GM12801 (cell line): ENCODE results near the gene SH2D5.

Experiments used
- TF ChIP-seq, protein P1 (sequence below): IDR thresholded peaks from one replicate; pipeline ENCODE4 v1.5.1; 2011; ENCODE audit warnings: control low read depth; ENCODE audit not compliant: insufficient read length; ENCODE audit errors: extremely low read depth

SH2D5 gene

DNA sequence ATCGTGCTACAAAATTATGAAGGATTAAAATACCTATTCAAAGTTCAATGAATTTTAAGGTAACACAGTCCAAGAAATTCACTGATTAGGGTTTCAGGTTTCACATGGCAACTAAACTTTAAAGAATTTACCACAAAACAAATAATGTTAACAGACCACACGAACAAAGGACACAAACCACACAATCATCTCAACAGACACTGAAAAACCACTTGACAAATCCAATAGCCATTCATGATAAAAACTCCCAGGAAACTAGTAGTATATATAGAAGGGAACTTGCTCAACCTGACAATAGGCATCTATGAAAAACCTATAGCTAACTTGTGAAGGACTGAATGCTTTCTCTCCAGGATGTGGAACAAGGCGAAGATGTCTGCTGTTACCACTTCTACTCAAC lies 21.1 kb upstream of the SH2D5 start:
- TF ChIP-seq, protein P1, sequence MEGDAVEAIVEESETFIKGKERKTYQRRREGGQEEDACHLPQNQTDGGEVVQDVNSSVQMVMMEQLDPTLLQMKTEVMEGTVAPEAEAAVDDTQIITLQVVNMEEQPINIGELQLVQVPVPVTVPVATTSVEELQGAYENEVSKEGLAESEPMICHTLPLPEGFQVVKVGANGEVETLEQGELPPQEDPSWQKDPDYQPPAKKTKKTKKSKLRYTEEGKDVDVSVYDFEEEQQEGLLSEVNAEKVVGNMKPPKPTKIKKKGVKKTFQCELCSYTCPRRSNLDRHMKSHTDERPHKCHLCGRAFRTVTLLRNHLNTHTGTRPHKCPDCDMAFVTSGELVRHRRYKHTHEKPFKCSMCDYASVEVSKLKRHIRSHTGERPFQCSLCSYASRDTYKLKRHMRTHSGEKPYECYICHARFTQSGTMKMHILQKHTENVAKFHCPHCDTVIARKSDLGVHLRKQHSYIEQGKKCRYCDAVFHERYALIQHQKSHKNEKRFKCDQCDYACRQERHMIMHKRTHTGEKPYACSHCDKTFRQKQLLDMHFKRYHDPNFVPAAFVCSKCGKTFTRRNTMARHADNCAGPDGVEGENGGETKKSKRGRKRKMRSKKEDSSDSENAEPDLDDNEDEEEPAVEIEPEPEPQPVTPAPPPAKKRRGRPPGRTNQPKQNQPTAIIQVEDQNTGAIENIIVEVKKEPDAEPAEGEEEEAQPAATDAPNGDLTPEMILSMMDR: no peak

DNA sequence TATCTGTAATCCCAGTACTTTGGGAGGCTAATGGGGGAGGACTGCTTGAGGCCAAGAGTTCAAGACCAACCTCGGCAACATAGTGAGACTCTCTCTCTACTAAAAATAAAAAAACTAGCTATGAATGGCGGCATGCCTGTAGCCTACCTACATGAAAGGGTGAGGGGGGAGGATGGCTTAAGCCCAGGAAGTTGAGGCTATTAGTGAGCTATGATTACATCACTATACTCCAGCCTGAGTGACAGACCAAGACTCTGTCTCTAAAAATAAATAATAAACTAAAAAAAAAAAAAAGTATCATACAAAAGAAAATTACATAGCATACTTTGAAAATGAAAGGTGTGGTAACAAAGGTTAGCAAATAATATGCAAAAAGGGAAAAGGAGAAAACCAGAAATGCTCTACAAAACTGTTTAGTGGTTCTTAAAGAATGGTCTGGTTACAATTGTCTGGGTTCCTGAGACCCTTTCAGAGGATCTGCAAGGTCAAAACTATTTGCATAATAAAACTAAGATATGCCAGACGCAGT lies 19.0 kb upstream of the SH2D5 start:
- TF ChIP-seq, protein P1: no peak

DNA sequence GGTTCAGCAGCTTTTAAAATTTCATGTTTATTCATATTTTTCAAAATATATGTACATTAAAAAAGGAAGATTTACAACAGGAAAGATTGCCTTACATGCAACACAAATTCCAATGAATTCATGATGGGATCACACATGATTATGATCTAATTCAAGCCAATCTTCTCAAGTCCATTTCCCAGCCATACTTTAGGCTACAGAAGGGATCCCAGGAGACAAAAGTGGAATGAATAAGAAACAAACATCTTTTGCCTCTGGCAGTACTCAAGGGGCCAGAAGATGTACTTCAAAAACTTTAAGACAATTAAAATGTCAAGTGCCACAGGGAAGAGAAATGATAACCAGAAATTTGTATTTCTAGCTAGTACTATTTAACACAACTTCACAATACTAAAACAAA lies 10.2 kb upstream of the SH2D5 start:
- TF ChIP-seq, protein P1: no peak

DNA sequence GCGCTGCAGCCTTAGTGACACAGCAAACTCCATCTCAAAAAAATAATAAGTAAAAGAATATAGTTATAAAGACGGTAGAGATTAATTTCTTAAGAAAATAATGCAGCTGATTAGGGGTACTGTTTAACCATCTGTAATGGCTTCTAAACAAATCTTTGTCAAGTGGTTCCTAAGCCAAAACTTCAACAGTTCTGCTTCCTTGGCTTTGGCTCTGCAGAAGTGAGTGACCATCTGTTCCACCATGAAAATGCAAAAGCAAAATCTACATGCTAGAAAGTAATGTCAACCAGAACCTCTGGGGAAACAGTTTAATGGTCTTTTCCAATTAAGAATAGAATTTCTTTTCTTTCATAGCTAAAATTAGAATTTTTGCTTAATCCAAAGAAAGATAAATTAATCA lies 8.3 kb upstream of the SH2D5 start:
- TF ChIP-seq, protein P1: no peak

DNA sequence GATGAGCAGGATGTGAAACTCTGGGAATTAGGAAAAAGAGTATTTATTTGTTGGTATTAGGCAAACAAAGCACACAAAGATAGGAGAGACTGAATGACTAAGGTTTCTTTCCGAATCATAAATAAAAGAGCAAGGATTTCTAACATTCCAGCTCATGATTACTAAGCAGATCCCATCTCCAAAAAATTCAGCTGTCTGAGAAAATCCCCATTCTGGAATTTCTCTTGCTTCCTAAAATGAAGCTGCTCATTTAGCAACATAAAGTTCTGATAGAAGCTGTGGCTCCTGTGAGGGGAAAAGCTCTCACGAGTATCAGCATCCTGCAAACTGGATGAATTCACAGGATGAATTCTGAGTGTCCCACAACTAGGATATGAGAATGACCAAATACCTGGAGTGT lies 6.7 kb upstream of the SH2D5 start:
- TF ChIP-seq, protein P1: no peak

DNA sequence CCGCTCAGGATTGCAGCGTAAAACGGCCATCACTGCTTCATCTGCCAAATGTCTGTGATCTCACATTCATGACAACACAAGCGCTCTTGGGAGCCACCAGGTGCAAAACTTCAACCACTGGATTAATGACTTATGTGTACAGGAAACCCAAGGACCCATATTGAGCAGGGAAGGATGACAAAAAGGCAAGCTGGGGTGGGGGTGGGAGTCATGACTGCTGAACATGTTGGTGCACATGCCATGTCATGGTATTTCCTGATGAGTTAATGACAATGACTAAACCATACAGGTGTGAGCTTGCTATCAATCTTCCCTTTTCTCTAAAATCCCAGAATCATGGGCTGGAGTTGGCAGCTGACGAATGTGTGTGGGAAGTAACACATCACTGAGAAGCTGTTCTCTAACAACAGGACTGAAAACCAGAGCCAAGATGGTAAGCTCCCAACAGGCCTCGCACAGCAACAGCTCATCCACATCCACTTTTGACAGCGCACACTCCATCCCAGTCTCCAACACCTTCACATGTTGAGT lies 3.1 kb upstream of the SH2D5 start:
- TF ChIP-seq, protein P1: no peak

DNA sequence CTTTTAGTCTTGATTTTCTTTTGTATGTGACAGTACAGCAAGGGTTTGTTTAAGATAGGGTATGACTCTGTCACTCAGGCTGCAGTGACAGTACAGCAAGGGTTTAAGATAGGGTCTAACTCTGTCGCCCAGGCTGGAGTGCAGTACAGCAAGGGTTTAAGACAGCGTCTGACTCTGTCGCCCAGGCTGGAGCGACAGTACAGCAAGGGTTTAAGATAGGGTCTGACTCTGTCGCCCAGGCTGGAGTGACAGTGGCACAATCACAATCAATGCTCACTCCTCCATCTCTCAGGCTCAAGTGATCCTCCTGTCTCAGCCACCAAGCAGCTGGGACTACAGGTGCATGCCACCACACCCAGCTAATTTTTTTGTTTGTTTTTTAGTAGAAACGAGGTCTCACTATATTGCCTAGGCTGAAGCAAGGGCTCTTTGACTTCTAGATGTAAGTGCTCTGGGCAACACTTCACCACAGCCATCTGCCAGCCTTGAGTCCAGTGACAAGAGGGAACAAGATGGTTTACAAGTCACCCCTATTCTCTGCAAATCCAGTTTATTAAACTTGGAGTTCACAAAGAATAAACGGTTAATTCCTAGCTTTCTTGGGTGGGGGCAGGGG lies 965 bp upstream of the SH2D5 start:
- TF ChIP-seq, protein P1: no peak
